GM19025 (cell line): ENCODE results near the gene CCT7.

Source experiments
- ATAC-seq: cut with Tn5 transposase; IDR thresholded peaks from one replicate; pipeline ENCODE4 v1.9.1; 2021; ENCODE audit warnings: mild to moderate bottlenecking, low read depth, moderate library complexity; ENCODE audit not compliant: unreplicated experiment

CCT7 gene

DNA sequence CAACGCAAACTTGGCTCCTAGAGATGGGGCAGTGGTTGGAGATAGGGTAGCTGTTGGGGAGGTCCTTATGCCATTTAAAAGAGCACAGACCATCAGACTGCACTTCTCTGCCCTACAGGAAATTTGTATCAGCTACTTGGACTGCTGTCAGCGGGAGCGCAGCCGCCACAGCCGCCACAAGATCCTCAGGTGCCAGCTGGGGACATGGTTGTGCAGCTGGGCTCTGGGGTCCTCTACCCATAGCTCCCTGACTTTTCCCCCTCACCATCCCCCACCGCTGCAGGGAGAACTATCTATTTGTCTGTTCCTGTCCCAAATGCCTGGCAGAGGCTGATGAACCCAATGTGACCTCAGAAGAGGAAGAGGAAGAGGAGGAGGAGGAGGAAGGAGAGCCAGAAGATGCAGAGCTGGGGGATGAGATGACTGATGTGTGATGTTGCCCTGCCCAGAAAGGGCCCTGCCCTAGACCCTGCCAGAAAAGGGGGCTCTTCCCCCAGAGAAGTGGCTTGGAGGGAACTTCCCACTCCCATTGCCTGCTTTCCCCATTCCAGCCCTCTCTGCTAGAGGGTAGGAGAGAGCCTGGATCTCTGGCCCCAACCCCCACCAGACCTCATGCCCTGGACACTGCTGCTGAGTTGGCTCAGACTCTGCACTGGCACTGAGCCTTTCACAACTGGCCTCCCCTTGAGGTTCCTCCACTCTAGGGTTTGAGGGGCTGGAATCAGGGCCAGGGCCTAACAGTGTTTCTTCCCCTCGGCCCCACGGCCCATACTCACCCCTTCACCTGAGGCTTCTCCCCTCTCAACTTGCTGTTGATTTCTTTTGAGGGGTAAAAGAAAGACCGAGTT lies 8.4 kb upstream of the CCT7 start:
- no peak for ATAC-seq

GRCh38 chr2:73227086-73227485 lies 7.0 kb upstream of the CCT7 start:
- no peak for ATAC-seq

GRCh38 chr2:73228631-73229030 lies 5.5 kb upstream of the CCT7 start:
- no peak for ATAC-seq

DNA sequence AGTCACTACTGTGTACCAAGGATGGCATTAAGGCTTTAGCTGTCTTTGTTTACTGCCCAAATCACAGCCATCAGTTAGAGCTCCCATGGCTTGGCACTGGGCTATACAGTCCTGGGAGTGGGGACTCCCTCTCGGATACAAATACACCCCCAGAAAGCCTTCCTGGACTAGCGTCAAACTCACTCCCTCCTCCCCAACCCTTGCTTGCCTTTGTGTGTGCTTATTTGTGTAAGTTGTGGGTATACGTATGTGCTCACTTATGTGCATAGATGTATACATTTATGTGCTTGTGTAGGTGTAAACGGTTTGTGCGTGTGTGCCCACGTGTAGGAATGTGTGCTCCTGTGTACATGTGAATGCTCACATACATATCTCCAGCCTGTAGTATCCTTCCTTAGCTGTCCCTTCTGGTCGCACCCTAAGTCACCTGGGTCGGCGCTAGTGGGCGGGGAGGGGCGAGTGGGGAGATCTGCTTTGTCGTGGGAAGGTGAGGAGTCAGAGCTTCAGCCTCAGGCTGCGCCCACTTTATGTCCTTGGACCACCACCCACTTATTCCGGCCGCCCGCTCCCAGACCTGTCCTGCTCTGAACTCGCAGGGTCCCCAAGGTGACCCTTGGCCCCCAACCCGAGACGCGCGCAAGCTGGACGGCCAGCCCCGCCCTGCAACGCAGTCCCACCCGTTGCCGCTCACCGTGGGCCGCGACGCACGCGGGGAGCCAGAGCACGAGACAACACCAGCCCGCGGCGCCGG lies 1.5 kb upstream of the CCT7 start:
- no peak for ATAC-seq

GRCh38 chr2:73233154-73233931 lies 765 bp upstream of the CCT7 start, which contains the start of gene PRADC1:
Gene PRADC1 (minus strand): TSS chr2:73233239. CDS start chr2:73233160, 79 bp downstream.
- peak; percentile 86 for ATAC-seq

GRCh38 chr2:73235315-73236028 lies 1.4 kb downstream of the CCT7 start:
- ATAC-seq: no peak

DNA sequence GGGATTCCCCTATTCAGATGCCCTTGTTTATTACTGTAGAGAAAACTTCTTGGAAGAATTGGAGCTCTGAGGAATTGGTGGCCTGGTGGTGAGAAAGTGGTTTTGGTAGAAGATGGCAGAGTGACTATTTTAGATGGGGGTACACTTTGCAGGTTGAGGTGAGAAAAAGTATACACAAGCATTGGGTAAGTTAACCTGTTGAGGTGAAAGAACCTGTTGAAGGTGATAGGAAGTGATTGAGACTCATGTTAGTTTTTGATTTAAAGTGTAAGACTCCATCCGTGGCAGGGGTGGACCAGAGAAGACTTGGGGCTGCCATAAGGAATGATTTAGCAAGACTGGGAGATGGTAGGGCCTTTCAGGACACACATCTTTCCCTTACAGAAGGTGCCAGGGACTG lies 3.1 kb downstream of the CCT7 start:
- ATAC-seq: no peak

- no peak for ATAC-seq
Observed at GRCh38 chr2:73238149-73238548, 4.0 kb downstream of the CCT7 start.

GRCh38 chr2:73238976-73239375 lies 4.9 kb downstream of the CCT7 start:
- ATAC-seq: no peak

- no peak for ATAC-seq
Observed at GRCh38 chr2:73239776-73240175, 5.7 kb downstream of the CCT7 start.

DNA sequence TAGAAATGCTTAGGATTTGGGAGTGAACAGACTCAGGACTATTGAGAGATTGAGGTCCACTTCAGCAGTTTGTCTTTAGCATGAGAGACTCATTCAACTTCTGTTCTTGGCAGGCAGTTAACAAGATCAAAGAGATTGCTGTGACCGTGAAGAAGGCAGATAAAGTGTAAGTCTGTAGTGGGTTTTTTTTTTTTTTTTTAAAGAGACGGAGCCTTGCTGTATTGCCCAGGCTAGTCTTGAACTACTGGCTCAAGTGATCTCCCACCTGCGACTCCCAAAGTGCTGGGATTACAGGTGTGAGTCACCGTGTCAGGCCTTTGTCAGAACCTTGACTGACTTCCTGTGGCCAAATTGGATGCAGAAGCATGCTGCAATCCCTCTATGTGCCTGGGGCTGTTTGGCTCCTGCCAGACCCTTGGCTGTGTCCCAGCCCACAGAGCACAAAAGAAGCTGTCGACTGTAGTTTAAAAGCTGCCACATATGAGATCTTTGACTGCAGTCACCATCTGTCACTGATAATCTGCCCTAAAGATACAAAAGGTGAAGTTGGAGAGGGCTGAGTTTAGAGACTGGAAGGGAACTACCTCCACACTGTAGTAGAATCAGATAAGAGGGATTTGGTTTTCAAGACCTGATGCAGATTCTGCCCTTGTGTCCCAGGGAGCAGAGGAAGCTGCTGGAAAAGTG lies 9.9 kb downstream of the CCT7 start:
- ATAC-seq: no peak

GRCh38 chr2:73244580-73244979 lies 10.5 kb downstream of the CCT7 start:
- no peak for ATAC-seq

GRCh38 chr2:73246850-73247249 lies 12.7 kb downstream of the CCT7 start:
- no peak for ATAC-seq

GRCh38 chr2:73249636-73250035 lies 15.5 kb downstream of the CCT7 start:
- no peak for ATAC-seq

DNA sequence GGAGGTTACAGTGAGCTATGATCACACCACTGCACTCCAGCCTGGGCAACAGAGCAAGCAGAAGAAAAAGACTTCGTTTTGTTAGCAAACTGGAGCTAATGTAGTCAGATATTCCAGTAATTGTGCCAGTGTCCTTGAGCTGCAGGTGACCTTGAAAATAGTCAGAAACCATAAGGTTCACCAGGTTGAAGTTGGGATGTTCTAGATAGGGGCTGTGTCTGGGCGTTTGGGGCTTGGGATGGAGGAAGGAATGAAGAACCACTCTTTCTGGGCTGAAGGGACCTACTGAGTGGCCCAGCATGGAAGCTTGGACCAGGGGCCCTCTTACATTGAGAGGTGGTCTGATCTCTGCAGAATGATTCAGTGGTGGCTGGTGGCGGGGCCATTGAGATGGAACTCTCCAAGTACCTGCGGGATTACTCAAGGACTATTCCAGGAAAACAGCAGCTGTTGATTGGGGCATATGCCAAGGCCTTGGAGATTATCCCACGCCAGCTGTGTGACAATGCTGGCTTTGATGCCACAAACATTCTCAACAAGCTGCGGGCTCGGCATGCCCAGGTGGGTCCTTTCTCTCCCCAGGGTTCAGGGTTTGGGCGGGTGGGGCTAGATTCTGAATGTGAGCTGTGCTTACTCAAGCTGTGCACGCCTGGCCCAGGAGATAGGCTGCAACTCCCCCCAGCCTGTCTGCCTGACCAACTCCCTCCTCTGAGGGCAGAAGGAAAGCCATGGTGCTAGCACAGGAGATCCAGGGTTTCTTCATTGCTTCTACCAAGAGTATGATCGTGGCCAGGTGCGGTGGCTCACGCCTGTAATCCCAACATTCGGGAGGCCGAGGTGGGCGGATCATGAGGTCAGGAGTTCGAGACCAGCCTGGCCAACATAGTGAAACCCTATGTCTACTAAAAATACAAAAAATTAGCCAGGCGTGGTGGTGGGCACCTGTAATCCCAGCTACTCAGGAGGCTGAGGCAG lies 17.1 kb downstream of the CCT7 start:
- ATAC-seq: no peak

- no peak for ATAC-seq
Observed at GRCh38 chr2:73252238-73253027, 18.3 kb downstream of the CCT7 start.

DNA sequence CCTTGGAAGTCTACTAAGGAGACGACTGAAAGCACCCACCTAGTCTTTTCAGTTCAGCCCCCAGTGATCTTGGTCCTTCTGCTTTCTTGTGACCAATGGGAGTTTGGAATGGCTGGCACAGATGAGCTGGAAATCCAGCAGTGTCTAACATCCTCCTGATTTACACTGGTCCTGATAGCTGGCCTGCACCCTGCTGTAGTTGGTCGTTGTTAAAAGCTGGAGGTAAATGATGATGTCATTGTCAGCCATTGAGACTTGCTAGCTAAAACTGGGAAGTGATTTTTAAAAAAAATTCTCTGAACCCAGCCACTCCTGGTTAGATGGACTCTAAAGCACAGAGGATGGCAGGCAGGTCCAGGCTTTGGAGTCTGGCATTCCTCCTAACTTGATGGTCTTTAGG lies 19.3 kb downstream of the CCT7 start:
- no peak for ATAC-seq

DNA sequence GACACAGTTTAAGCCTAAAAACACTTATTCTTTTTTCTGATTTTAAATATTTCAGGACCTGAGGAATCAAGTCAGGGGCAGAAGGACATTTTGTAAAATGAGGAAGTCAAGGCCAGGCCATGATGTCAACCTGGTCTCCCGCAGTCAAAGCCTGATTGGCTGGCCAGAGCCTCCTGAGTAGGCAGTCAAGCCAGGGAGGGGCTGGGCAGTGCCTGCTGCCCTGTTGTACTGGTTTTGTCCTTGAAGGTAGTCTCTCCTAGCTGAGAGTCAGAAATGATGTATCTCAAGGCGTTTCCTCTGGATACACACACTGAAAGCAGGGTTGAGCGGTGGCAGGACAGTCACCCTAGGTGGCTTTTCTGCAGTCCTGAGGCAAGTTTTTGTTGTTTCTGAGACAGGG lies 19.8 kb downstream of the CCT7 start:
- no peak for ATAC-seq
